DND-41 (cell line): ENCODE results near the gene CFAP43.

Source experiments
- ATAC-seq: fragments of 200-7000 bp; cut with Tn5 transposase; 3 replicates; pipeline ENCODE4 v1.9.1; 2021; ENCODE audit warnings: low read depth; ENCODE audit not compliant: insufficient read depth
- DNase-seq: peaks from one replicate; pipeline ENCODE4 v3.0.0-alpha.2; 2020
- H2AFZ ChIP-seq: 2 replicates; pipeline ENCODE4 v1.6.0; 2012; ENCODE audit warnings: low read depth, low read length
- H3K27ac ChIP-seq: 2 replicates; pipeline ENCODE4 v1.5.1; 2012; ENCODE audit warnings: low read length, inconsistent platforms
- H3K27me3 ChIP-seq: fragments of 200-600 bp; sonication (generic); 2 replicates; pipeline ENCODE4 v1.6.0; 2012; ENCODE audit warnings: low read length, mild to moderate bottlenecking, inconsistent platforms; ENCODE audit not compliant: insufficient read depth, poor library complexity
- H3K36me3 ChIP-seq: 2 replicates; pipeline ENCODE4 v1.5.1; 2012; ENCODE audit warnings: low read length, inconsistent platforms; ENCODE audit not compliant: insufficient read depth
- H3K4me1 ChIP-seq: 2 replicates; pipeline ENCODE4 v1.5.1; 2012; ENCODE audit warnings: mild to moderate bottlenecking, low read length; ENCODE audit not compliant: insufficient read depth
- H3K4me2 ChIP-seq: 2 replicates; pipeline ENCODE4 v1.6.0; 2012; ENCODE audit warnings: mild to moderate bottlenecking, moderate library complexity, low read length, inconsistent platforms; ENCODE audit not compliant: insufficient read depth
- H3K4me3 ChIP-seq, 2 experiments: fragments of 200-600 bp in 1 of 2; shearing (Covaris generic) in 1 of 2; 2 replicates each; pipeline ENCODE4 v1.5.1; 2012 to 2016; ENCODE audit warnings: inconsistent platforms in 2 of 2, low read length in 2 of 2, mild to moderate bottlenecking in 2 of 2, low read depth in 1 of 2, moderate library complexity in 1 of 2
- H3K79me2 ChIP-seq: 2 replicates; pipeline ENCODE4 v1.6.0; 2012; ENCODE audit warnings: low read length, inconsistent platforms; ENCODE audit not compliant: insufficient read depth
- H3K9ac ChIP-seq: 2 replicates; pipeline ENCODE4 v1.6.0; 2012; ENCODE audit warnings: low read depth, mild to moderate bottlenecking, inconsistent platforms, low read length, moderate library complexity
- H3K9me3 ChIP-seq: 2 replicates; pipeline ENCODE4 v1.5.1; 2012; ENCODE audit warnings: low read length, moderate library complexity, mild to moderate bottlenecking, inconsistent platforms; ENCODE audit not compliant: insufficient read depth, severe bottlenecking
- H4K20me1 ChIP-seq: 2 replicates; pipeline ENCODE4 v1.6.0; 2012; ENCODE audit warnings: low read length; ENCODE audit not compliant: insufficient read depth
- CTCF ChIP-seq: IDR thresholded peaks from 2 replicates; pipeline ENCODE4 v1.5.1; 2012; ENCODE audit warnings: borderline replicate concordance, low read length, moderate library complexity, mild to moderate bottlenecking; ENCODE audit not compliant: poor library complexity, severe bottlenecking; ENCODE audit errors: extremely low read depth
- EZH2 ChIP-seq: IDR thresholded peaks from 3 replicates; pipeline ENCODE4 v1.6.1; 2012; ENCODE audit warnings: borderline replicate concordance, low read depth, mild to moderate bottlenecking, moderate library complexity, low read length, inconsistent platforms; ENCODE audit not compliant: severe bottlenecking

CFAP43 gene

GRCh38 chr10:104277785-104278184 lies 45.6 kb upstream of the CFAP43 start:
- DNase-seq (no peak), ATAC-seq (no peak)
- H3K27ac ChIP-seq: no peak overlapping the region
- no peak overlapping the region for H2AFZ ChIP-seq
- H3K36me3 ChIP-seq: no peaks in the 10 kb centered on the region
- no peaks in the 10 kb centered on the region for H3K9me3 ChIP-seq
- no peaks in the 10 kb centered on the region for H4K20me1 ChIP-seq
- H3K9ac ChIP-seq: no peak overlapping the region
- TF ChIP-seq CTCF (no peak), EZH2 (no peak)
- H3K4me2 ChIP-seq: no peak overlapping the region
- no peaks in the 10 kb centered on the region for H3K4me1 ChIP-seq
- no peaks in the 10 kb centered on the region for H3K79me2 ChIP-seq
- peaks cover 21% of the 10 kb centered on the region for H3K27me3 ChIP-seq
- no peak overlapping the region for H3K4me3 ChIP-seq

GRCh38 chr10:104276192-104276591 lies 44.0 kb upstream of the CFAP43 start:
- Histone ChIP-seq H3K4me3 (no peak overlapping the region), H3K27me3 (peaks cover 18% of the 10 kb centered on the region), H3K4me2 (no peak overlapping the region), H2AFZ (no peak overlapping the region), H3K79me2 (no peaks in the 10 kb centered on the region), H4K20me1 (no peaks in the 10 kb centered on the region), H3K4me1 (no peaks in the 10 kb centered on the region), H3K9ac (no peak overlapping the region), H3K9me3 (no peaks in the 10 kb centered on the region), H3K36me3 (no peaks in the 10 kb centered on the region), H3K27ac (no peak overlapping the region)
- ATAC-seq (no peak), DNase-seq (no peak)
- TF ChIP-seq CTCF (no peak), EZH2 (no peak)

GRCh38 chr10:104274762-104275721 lies 42.9 kb upstream of the CFAP43 start:
- Histone ChIP-seq H3K4me2 (no peak overlapping the region), H2AFZ (no peak overlapping the region), H3K4me3 (no peak overlapping the region), H3K27me3 (peaks cover 18% of the 10 kb centered on the region), H3K79me2 (no peaks in the 10 kb centered on the region), H3K9me3 (no peaks in the 10 kb centered on the region), H3K27ac (no peak overlapping the region), H4K20me1 (no peaks in the 10 kb centered on the region), H3K9ac (no peak overlapping the region), H3K36me3 (no peaks in the 10 kb centered on the region), H3K4me1 (no peaks in the 10 kb centered on the region)
- ATAC-seq (peak; percentile 68), DNase-seq (no peak)
- TF ChIP-seq EZH2 (no peak), CTCF (peak; percentile 33)
